ENCODE data around the gene FNBP1.
"Not testable (repeated sequence)": the region's sequence is repeated elsewhere in the genome, so short reads cannot be mapped to it uniquely, and the experiment has no call there.

FNBP1 gene

GRCh38 chr9:129910628-129911567 is 132.1 kb downstream of the FNBP1 start:
- no peak for FAIRE-seq

- no peak for FAIRE-seq
Measured at GRCh38 chr9:129909851-129910250, 133.1 kb downstream of the FNBP1 start.

GRCh38 chr9:129908906-129909305 is 134.1 kb downstream of the FNBP1 start:
- FAIRE-seq, result no peak

- no peak for FAIRE-seq
Measured at GRCh38 chr9:129907201-129907600, 135.8 kb downstream of the FNBP1 start.

GRCh38 chr9:129906298-129906697 is 136.7 kb downstream of the FNBP1 start:
- FAIRE-seq, result no peak

GRCh38 chr9:129904734-129905133 is 138.3 kb downstream of the FNBP1 start:
- FAIRE-seq, result no peak

- no peak for FAIRE-seq
Measured at GRCh38 chr9:129902740-129903134, 140.3 kb downstream of the FNBP1 start.

- FAIRE-seq, result no peak
Measured at GRCh38 chr9:129901993-129902739, 140.8 kb downstream of the FNBP1 start.

GRCh38 chr9:129900263-129901027 is 142.5 kb downstream of the FNBP1 start:
- FAIRE-seq, result no peak

- no peak for FAIRE-seq
Measured at GRCh38 chr9:129899620-129900019, 143.4 kb downstream of the FNBP1 start.

GRCh38 chr9:129898185-129898584 is 144.8 kb downstream of the FNBP1 start:
- no peak for FAIRE-seq

- no peak for FAIRE-seq
Measured at GRCh38 chr9:129897263-129897662, 145.7 kb downstream of the FNBP1 start.

GRCh38 chr9:129895376-129896268 is 147.4 kb downstream of the FNBP1 start:
- FAIRE-seq, result no peak

- FAIRE-seq, result no peak
Measured at GRCh38 chr9:129894120-129894823, 148.7 kb downstream of the FNBP1 start.

- FAIRE-seq, result no peak
Measured at GRCh38 chr9:129891569-129891968, 151.4 kb downstream of the FNBP1 start.

GRCh38 chr9:129890718-129891299 is 152.2 kb downstream of the FNBP1 start:
- FAIRE-seq, result not testable (repeated sequence)

- FAIRE-seq, result no peak
Measured at GRCh38 chr9:129889941-129890717, 152.9 kb downstream of the FNBP1 start.

- no peak for FAIRE-seq
Measured at GRCh38 chr9:129889122-129889940, 153.7 kb downstream of the FNBP1 start.
